GM23338 (cell line): ENCODE measurements around the gene GRP. TPM values are rescaled to one million over a fixed set of nuclear protein-coding genes. Genes with fewer than 3 reads are reported as not detected.

Experiments
- ATAC-seq: fragments of 200-7000 bp; cut with Tn5 transposase; 3 replicates; pipeline ENCODE4 v1.9.1; 2020
- DNase-seq: peaks from one replicate; pipeline ENCODE4 v3.0.0-alpha.2; 2015; ENCODE audit warnings: low spot score
- H2AFZ ChIP-seq: fragments of 200-600 bp; sonication (generic); 2 replicates; pipeline ENCODE4 v1.8.0; 2016; ENCODE audit warnings: antibody characterized with exemption, mild to moderate bottlenecking, moderate library complexity
- H3F3A ChIP-seq: fragments of 200-600 bp; sonication (generic); replicated peaks from 2 replicates; pipeline ENCODE4 v1.8.0; 2017; ENCODE audit warnings: antibody characterized with exemption, mixed run types, low read depth
- H3K27ac ChIP-seq: fragments of 200-600 bp; sonication (generic); 2 replicates; pipeline ENCODE4 v1.6.1; 2016; ENCODE audit warnings: low read depth
- H3K27me3 ChIP-seq: fragments of 200-600 bp; sonication (generic); 2 replicates; pipeline ENCODE4 v1.8.0; 2016; ENCODE audit warnings: mild to moderate bottlenecking, mixed run types, moderate library complexity; ENCODE audit not compliant: insufficient read depth
- H3K36me3 ChIP-seq: fragments of 200-600 bp; sonication (generic); 2 replicates; pipeline ENCODE4 v1.8.0; 2016; ENCODE audit warnings: mild to moderate bottlenecking; ENCODE audit not compliant: insufficient read depth
- H3K4me1 ChIP-seq: fragments of 200-600 bp; sonication (generic); 2 replicates; pipeline ENCODE4 v1.8.0; 2016; ENCODE audit warnings: mild to moderate bottlenecking, moderate library complexity; ENCODE audit not compliant: insufficient read depth
- H3K4me2 ChIP-seq: fragments of 200-600 bp; sonication (generic); 2 replicates; pipeline ENCODE4 v1.7.1; 2017; ENCODE audit warnings: mixed run types
- H3K4me3 ChIP-seq: fragments of 200-600 bp; sonication (generic); 2 replicates; pipeline ENCODE4 v1.6.1; 2016; ENCODE audit warnings: mixed run types
- H3K79me2 ChIP-seq: fragments of 200-600 bp; sonication (generic); replicated peaks from 2 replicates; pipeline ENCODE4 v1.8.0; 2017; ENCODE audit warnings: mild to moderate bottlenecking; ENCODE audit not compliant: insufficient read depth
- H3K9me2 ChIP-seq: fragments of 200-600 bp; sonication (generic); 2 replicates; pipeline ENCODE4 v1.8.0; 2017; ENCODE audit not compliant: insufficient read depth
- H4K20me1 ChIP-seq: fragments of 200-600 bp; sonication (generic); replicated peaks from 2 replicates; pipeline ENCODE4 v1.8.0; 2017; ENCODE audit warnings: mild to moderate bottlenecking; ENCODE audit not compliant: insufficient read depth
- H3K27ac Mint-ChIP-seq: 2 replicates; pipeline ENCODE4 v1.8.0; 2020; ENCODE audit warnings: inconsistent platforms, mild to moderate bottlenecking, moderate library complexity, mixed read lengths
- H3K27me3 Mint-ChIP-seq: 3 replicates; pipeline ENCODE4 v1.8.0; 2022; ENCODE audit warnings: low read depth, mild to moderate bottlenecking, moderate library complexity, mixed read lengths, inconsistent platforms; ENCODE audit not compliant: insufficient read depth, poor library complexity
- H3K36me3 Mint-ChIP-seq: 3 replicates; pipeline ENCODE4 v1.8.0; 2021; ENCODE audit warnings: low read depth, mild to moderate bottlenecking, inconsistent platforms, moderate library complexity, mixed read lengths
- H3K4me1 Mint-ChIP-seq: 3 replicates; pipeline ENCODE4 v1.8.0; 2020; ENCODE audit warnings: mild to moderate bottlenecking, inconsistent platforms, mixed read lengths
- H3K4me3 Mint-ChIP-seq: 3 replicates; pipeline ENCODE4 v1.8.0; 2021; ENCODE audit warnings: moderate library complexity, mild to moderate bottlenecking, inconsistent platforms, mixed read lengths
- H3K9me3 Mint-ChIP-seq: 3 replicates; pipeline ENCODE4 v1.8.0; 2020; ENCODE audit warnings: moderate library complexity, mild to moderate bottlenecking, inconsistent platforms, mixed read lengths
- CREB1 ChIP-seq: fragments of 250-450 bp; sonication (Bioruptor Pico); IDR thresholded peaks from 2 replicates; pipeline ENCODE4 v1.5.0; 2020; ENCODE audit warnings: low read depth, mild to moderate bottlenecking, moderate library complexity
- EZH2 ChIP-seq: fragments of 200-600 bp; sonication (generic); IDR thresholded peaks from one replicate; pipeline ENCODE4 v1.8.0; 2017; ENCODE audit warnings: antibody characterized with exemption, mild to moderate bottlenecking, low read depth; ENCODE audit not compliant: unreplicated experiment
- EZH2phosphoT487 ChIP-seq: fragments of 200-600 bp; sonication (generic); IDR thresholded peaks from one replicate; pipeline ENCODE4 v1.8.1; 2018; ENCODE audit warnings: antibody characterized with exemption; ENCODE audit not compliant: unreplicated experiment
- JUNB ChIP-seq: IDR thresholded peaks from one replicate; pipeline ENCODE4 v1.6.1; 2016; ENCODE audit warnings: antibody characterized with exemption; ENCODE audit not compliant: unreplicated experiment
- NANOG ChIP-seq: IDR thresholded peaks from 2 replicates; pipeline ENCODE4 v1.6.1; 2016; ENCODE audit warnings: antibody characterized with exemption, borderline replicate concordance
- POLR2AphosphoS5 ChIP-seq: IDR thresholded peaks from 2 replicates; pipeline ENCODE4 v1.6.1; 2016; ENCODE audit warnings: antibody characterized with exemption, low read depth
- STAT1 ChIP-seq: IDR thresholded peaks from one replicate; pipeline ENCODE4 v1.6.1; 2016; ENCODE audit warnings: antibody characterized with exemption; ENCODE audit not compliant: unreplicated experiment
- ZNF114 ChIP-seq: fragments of 250-450 bp; sonication (Bioruptor Pico); IDR thresholded peaks from 2 replicates; pipeline ENCODE4 v1.5.0; 2020; ENCODE audit warnings: mild to moderate bottlenecking, moderate library complexity
- ZNF331 ChIP-seq: fragments of 250-450 bp; sonication (Bioruptor Pico); IDR thresholded peaks from 2 replicates; pipeline ENCODE4 v1.5.0; 2020; ENCODE audit warnings: low read depth, mild to moderate bottlenecking, moderate library complexity
- polyA plus RNA-seq: library from polyadenylated mRNA; unstranded; fragments of >200 nt; fragmentation: Nextera tagmentation; extraction: Ambion mirVana; gene quantifications from 2 replicates; pipeline ENCODE4 v1.2.1, GENCODE V29; 2016
- total RNA-seq: library from RNA; depleted of rRNA; stranded (reverse); fragments of >200 nt; shearing (Covaris generic); gene quantifications from 2 replicates; pipeline ENCODE4 v1.2.3, GENCODE V29; 2014
- TF ChIP-seq, protein P1 (sequence below): fragments of 250-450 bp; sonication (Bioruptor Pico); IDR thresholded peaks from 2 replicates; pipeline ENCODE4 v1.5.0; 2020; ENCODE audit warnings: mild to moderate bottlenecking, moderate library complexity
- TF ChIP-seq, protein P2 (sequence below): IDR thresholded peaks from one replicate; pipeline ENCODE4 v1.6.1; 2018; ENCODE audit warnings: antibody characterized with exemption; ENCODE audit not compliant: unreplicated experiment
- TF ChIP-seq, protein P3 (sequence below), 2 experiments: fragments of 200-600 bp in 1 of 2; sonication (generic) in 1 of 2; conservative IDR thresholded peaks; 2 replicates each; pipeline versions ENCODE4 v1.5.1 to v1.6.1; 2016 to 2017; ENCODE audit warnings: antibody characterized with exemption in 2 of 2, low read depth in 2 of 2, mild to moderate bottlenecking in 2 of 2, moderate library complexity in 1 of 2
- TF ChIP-seq, protein P4 (sequence below): IDR thresholded peaks from 2 replicates; pipeline ENCODE4 v1.6.1; 2016; ENCODE audit warnings: antibody characterized with exemption

The GRP gene
- total and polyA plus RNA-seq, 2 experiments from 2014 or later = not detected

DNA sequence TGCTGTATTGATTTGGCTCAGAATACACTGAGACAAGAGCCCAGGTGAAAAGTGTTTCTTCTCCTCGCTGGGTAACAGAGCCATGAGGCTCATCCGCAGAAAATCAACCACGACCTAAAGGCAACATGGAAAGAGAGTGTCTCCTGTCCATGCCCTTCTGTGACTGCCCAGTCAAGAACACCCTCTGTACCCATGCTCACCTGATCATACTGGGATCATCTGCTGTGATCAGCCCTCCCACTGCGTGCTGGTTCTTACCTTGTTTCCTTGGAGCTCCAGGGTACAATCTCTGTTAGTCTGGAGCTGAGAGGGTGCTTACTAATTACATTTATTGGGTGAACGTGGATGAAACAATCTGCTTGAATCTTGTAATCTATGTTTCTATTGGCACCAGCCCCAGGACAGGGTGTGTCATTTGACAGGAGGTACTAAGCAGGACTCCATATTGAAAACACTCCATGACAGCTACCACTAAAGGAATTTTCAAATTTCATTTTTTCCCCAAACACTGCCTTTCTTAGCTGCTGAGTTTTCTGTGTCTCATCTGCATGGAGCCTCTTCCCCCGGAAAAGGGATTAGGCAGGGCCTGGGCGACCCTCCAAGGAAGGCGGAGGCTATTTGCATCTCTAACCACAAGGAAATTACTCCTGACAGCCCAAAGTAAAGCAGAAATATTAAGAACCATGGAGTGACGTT, 39.7 kb upstream of the GRP start:
- Histone ChIP-seq H3K4me3 (no peak overlapping the region), H3K79me2 (no peaks in the 10 kb centered on the region), H3K9me2 (no peaks in the 10 kb centered on the region), H3K4me1 (no peaks in the 10 kb centered on the region), H3K36me3 (no peaks in the 10 kb centered on the region), H3K27ac (no peak overlapping the region), H3F3A (no peaks in the 10 kb centered on the region), H3K4me2 (no peak overlapping the region), H4K20me1 (no peaks in the 10 kb centered on the region), H2AFZ (peak overlapping the region; percentile 84; the same call in 1 of the 2 replicates), H3K27me3 (no peaks in the 10 kb centered on the region)
- Mint-ChIP-seq H3K4me1 (no peaks in the 10 kb centered on the region), H3K4me3 (no peak overlapping the region), H3K27ac (no peak overlapping the region), H3K36me3 (no peaks in the 10 kb centered on the region), H3K9me3 (no peaks in the 10 kb centered on the region), H3K27me3 (no peaks in the 10 kb centered on the region)
- ATAC-seq = no peak
- TF ChIP-seq, protein P1, sequence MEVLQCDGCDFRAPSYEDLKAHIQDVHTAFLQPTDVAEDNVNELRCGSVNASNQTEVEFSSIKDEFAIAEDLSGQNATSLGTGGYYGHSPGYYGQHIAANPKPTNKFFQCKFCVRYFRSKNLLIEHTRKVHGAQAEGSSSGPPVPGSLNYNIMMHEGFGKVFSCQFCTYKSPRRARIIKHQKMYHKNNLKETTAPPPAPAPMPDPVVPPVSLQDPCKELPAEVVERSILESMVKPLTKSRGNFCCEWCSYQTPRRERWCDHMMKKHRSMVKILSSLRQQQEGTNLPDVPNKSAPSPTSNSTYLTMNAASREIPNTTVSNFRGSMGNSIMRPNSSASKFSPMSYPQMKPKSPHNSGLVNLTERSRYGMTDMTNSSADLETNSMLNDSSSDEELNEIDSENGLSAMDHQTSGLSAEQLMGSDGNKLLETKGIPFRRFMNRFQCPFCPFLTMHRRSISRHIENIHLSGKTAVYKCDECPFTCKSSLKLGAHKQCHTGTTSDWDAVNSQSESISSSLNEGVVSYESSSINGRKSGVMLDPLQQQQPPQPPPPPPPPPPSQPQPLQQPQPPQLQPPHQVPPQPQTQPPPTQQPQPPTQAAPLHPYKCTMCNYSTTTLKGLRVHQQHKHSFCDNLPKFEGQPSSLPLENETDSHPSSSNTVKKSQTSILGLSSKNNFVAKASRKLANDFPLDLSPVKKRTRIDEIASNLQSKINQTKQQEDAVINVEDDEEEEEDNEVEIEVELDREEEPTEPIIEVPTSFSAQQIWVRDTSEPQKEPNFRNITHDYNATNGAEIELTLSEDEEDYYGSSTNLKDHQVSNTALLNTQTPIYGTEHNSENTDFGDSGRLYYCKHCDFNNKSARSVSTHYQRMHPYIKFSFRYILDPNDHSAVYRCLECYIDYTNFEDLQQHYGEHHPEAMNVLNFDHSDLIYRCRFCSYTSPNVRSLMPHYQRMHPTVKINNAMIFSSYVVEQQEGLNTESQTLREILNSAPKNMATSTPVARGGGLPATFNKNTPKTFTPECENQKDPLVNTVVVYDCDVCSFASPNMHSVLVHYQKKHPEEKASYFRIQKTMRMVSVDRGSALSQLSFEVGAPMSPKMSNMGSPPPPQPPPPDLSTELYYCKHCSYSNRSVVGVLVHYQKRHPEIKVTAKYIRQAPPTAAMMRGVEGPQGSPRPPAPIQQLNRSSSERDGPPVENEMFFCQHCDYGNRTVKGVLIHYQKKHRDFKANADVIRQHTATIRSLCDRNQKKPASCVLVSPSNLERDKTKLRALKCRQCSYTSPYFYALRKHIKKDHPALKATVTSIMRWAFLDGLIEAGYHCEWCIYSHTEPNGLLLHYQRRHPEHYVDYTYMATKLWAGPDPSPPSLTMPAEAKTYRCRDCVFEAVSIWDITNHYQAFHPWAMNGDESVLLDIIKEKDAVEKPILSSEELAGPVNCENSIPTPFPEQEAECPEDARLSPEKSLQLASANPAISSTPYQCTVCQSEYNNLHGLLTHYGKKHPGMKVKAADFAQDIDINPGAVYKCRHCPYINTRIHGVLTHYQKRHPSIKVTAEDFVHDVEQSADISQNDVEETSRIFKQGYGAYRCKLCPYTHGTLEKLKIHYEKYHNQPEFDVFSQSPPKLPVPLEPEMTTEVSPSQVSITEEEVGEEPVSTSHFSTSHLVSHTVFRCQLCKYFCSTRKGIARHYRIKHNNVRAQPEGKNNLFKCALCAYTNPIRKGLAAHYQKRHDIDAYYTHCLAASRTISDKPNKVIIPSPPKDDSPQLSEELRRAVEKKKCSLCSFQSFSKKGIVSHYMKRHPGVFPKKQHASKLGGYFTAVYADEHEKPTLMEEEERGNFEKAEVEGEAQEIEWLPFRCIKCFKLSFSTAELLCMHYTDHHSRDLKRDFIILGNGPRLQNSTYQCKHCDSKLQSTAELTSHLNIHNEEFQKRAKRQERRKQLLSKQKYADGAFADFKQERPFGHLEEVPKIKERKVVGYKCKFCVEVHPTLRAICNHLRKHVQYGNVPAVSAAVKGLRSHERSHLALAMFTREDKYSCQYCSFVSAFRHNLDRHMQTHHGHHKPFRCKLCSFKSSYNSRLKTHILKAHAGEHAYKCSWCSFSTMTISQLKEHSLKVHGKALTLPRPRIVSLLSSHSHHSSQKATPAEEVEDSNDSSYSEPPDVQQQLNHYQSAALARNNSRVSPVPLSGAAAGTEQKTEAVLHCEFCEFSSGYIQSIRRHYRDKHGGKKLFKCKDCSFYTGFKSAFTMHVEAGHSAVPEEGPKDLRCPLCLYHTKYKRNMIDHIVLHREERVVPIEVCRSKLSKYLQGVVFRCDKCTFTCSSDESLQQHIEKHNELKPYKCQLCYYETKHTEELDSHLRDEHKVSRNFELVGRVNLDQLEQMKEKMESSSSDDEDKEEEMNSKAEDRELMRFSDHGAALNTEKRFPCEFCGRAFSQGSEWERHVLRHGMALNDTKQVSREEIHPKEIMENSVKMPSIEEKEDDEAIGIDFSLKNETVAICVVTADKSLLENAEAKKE (CRISPR knock-in tag) = no peak
- TF ChIP-seq JUNB (no peak), STAT1 (no peak), POLR2AphosphoS5 (no peak), ZNF331 (CRISPR knock-in tag) (no peak), EZH2phosphoT487 (no peak), CREB1 (CRISPR knock-in tag) (no peak), ZNF114 (no peak), NANOG (no peak), EZH2 (no peak)
- TF ChIP-seq, protein P2, sequence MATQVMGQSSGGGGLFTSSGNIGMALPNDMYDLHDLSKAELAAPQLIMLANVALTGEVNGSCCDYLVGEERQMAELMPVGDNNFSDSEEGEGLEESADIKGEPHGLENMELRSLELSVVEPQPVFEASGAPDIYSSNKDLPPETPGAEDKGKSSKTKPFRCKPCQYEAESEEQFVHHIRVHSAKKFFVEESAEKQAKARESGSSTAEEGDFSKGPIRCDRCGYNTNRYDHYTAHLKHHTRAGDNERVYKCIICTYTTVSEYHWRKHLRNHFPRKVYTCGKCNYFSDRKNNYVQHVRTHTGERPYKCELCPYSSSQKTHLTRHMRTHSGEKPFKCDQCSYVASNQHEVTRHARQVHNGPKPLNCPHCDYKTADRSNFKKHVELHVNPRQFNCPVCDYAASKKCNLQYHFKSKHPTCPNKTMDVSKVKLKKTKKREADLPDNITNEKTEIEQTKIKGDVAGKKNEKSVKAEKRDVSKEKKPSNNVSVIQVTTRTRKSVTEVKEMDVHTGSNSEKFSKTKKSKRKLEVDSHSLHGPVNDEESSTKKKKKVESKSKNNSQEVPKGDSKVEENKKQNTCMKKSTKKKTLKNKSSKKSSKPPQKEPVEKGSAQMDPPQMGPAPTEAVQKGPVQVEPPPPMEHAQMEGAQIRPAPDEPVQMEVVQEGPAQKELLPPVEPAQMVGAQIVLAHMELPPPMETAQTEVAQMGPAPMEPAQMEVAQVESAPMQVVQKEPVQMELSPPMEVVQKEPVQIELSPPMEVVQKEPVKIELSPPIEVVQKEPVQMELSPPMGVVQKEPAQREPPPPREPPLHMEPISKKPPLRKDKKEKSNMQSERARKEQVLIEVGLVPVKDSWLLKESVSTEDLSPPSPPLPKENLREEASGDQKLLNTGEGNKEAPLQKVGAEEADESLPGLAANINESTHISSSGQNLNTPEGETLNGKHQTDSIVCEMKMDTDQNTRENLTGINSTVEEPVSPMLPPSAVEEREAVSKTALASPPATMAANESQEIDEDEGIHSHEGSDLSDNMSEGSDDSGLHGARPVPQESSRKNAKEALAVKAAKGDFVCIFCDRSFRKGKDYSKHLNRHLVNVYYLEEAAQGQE = no peak
- TF ChIP-seq, protein P3, sequence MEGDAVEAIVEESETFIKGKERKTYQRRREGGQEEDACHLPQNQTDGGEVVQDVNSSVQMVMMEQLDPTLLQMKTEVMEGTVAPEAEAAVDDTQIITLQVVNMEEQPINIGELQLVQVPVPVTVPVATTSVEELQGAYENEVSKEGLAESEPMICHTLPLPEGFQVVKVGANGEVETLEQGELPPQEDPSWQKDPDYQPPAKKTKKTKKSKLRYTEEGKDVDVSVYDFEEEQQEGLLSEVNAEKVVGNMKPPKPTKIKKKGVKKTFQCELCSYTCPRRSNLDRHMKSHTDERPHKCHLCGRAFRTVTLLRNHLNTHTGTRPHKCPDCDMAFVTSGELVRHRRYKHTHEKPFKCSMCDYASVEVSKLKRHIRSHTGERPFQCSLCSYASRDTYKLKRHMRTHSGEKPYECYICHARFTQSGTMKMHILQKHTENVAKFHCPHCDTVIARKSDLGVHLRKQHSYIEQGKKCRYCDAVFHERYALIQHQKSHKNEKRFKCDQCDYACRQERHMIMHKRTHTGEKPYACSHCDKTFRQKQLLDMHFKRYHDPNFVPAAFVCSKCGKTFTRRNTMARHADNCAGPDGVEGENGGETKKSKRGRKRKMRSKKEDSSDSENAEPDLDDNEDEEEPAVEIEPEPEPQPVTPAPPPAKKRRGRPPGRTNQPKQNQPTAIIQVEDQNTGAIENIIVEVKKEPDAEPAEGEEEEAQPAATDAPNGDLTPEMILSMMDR (conservative IDR thresholded peaks at IDR 0.05; ENCODE audit: low read depth in 2 of 2) = no peak
- TF ChIP-seq, protein P4, sequence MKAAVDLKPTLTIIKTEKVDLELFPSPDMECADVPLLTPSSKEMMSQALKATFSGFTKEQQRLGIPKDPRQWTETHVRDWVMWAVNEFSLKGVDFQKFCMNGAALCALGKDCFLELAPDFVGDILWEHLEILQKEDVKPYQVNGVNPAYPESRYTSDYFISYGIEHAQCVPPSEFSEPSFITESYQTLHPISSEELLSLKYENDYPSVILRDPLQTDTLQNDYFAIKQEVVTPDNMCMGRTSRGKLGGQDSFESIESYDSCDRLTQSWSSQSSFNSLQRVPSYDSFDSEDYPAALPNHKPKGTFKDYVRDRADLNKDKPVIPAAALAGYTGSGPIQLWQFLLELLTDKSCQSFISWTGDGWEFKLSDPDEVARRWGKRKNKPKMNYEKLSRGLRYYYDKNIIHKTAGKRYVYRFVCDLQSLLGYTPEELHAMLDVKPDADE = no peak
- DNase-seq = no peak
